Mesenchymal stem cell (in vitro differentiated cells and primary cell): Measurements from ENCODE around the gene TSEN54. TPM values are rescaled to one million over a fixed set of nuclear protein-coding genes. Genes with fewer than 3 reads are reported as not detected.

Experiments
- DNase-seq: peaks from one replicate; pipeline ENCODE4 v3.0.0-alpha.2; 2013
- H2AFZ ChIP-seq: one replicate; pipeline ENCODE4 v1.6.1; 2013; ENCODE audit warnings: low read depth, mild to moderate bottlenecking, control low read depth, inconsistent platforms, low read length, moderate library complexity
- H2AK5ac ChIP-seq: 2 replicates; pipeline ENCODE4 v1.6.1; 2013; ENCODE audit warnings: low read length, moderate library complexity, mild to moderate bottlenecking, inconsistent platforms; ENCODE audit not compliant: severe bottlenecking
- H2BK120ac ChIP-seq: one replicate; pipeline ENCODE4 v1.6.1; 2013; ENCODE audit warnings: low read depth, mild to moderate bottlenecking, inconsistent platforms, low read length, moderate library complexity
- H2BK12ac ChIP-seq, 2 experiments: one replicate each; pipeline ENCODE4 v1.6.1; 2013; ENCODE audit warnings: inconsistent platforms in 2 of 2, low read length in 2 of 2, mild to moderate bottlenecking in 2 of 2, moderate library complexity in 2 of 2, control low read depth in 1 of 2
- H2BK15ac ChIP-seq: one replicate; pipeline ENCODE4 v1.6.1; 2013; ENCODE audit warnings: mild to moderate bottlenecking, low read depth, inconsistent platforms; ENCODE audit not compliant: poor library complexity, severe bottlenecking
- H2BK5ac ChIP-seq: 2 replicates; pipeline ENCODE4 v1.6.1; 2013; ENCODE audit warnings: low read depth, mild to moderate bottlenecking, low read length, control low read depth, inconsistent platforms; ENCODE audit not compliant: poor library complexity, severe bottlenecking
- H3K14ac ChIP-seq, 2 experiments: one replicate each; pipeline ENCODE4 v1.6.1; 2013; ENCODE audit warnings: inconsistent platforms in 2 of 2, low read length in 2 of 2, control low read depth in 1 of 2, mild to moderate bottlenecking in 1 of 2, moderate library complexity in 1 of 2
- H3K18ac ChIP-seq, 2 experiments: one replicate each; pipeline ENCODE4 v1.6.1; 2013; ENCODE audit warnings: inconsistent platforms in 2 of 2, low read length in 2 of 2, control low read depth in 1 of 2, low read depth in 1 of 2, mild to moderate bottlenecking in 1 of 2
- H3K23ac ChIP-seq, 2 experiments: one replicate each; pipeline ENCODE4 v1.6.1; 2013; ENCODE audit warnings: inconsistent platforms in 2 of 2, low read length in 2 of 2, mild to moderate bottlenecking in 2 of 2, moderate library complexity in 2 of 2, control low read depth in 1 of 2
- H3K27ac ChIP-seq: 2 replicates; pipeline ENCODE4 v1.5.1; 2013; ENCODE audit warnings: mild to moderate bottlenecking, moderate library complexity, low read length, control low read depth, inconsistent platforms; ENCODE audit not compliant: poor library complexity, severe bottlenecking
- H3K27me3 ChIP-seq, 2 experiments: 2 replicates each; pipeline versions ENCODE4 v1.6.1 to v1.7.0; 2013; ENCODE audit warnings: low read length in 2 of 2, mild to moderate bottlenecking in 2 of 2, moderate library complexity in 2 of 2, control low read depth in 1 of 2, inconsistent platforms in 1 of 2; ENCODE audit not compliant: control insufficient read depth in 1 of 2, insufficient read depth in 1 of 2
- H3K36me3 ChIP-seq, 2 experiments: 2 replicates each; pipeline versions ENCODE4 v1.6.1 to v1.7.0; 2013; ENCODE audit warnings: low read length in 2 of 2, control low read depth in 1 of 2, inconsistent platforms in 1 of 2, low read depth in 1 of 2, mild to moderate bottlenecking in 1 of 2; ENCODE audit not compliant: insufficient read depth in 2 of 2, control insufficient read depth in 1 of 2
- H3K4ac ChIP-seq, 2 experiments: one replicate each; pipeline ENCODE4 v1.6.1; 2013; ENCODE audit warnings: inconsistent platforms in 2 of 2, low read length in 2 of 2, mild to moderate bottlenecking in 2 of 2, moderate library complexity in 2 of 2, control low read depth in 1 of 2, low read depth in 1 of 2
- H3K4me1 ChIP-seq: 2 replicates; pipeline ENCODE4 v1.6.1; 2013; ENCODE audit warnings: low read depth, low read length, control low read depth; ENCODE audit not compliant: control insufficient read depth, insufficient read depth
- H3K4me2 ChIP-seq: 2 replicates; pipeline ENCODE4 v1.6.1; 2013; ENCODE audit warnings: low read length, mild to moderate bottlenecking, inconsistent platforms; ENCODE audit not compliant: poor library complexity, severe bottlenecking
- H3K4me3 ChIP-seq, 2 experiments: 2 replicates each; pipeline versions ENCODE4 v1.5.1 to v1.7.0; 2013; ENCODE audit warnings: low read length in 2 of 2, mild to moderate bottlenecking in 2 of 2, control low read depth in 1 of 2, low read depth in 1 of 2; ENCODE audit not compliant: insufficient read depth in 1 of 2
- H3K79me1 ChIP-seq: replicated peaks from 2 replicates; pipeline ENCODE4 v1.6.1; 2013; ENCODE audit warnings: mild to moderate bottlenecking, control low read depth, low read length, inconsistent platforms; ENCODE audit not compliant: poor library complexity, severe bottlenecking
- H3K9ac ChIP-seq: 2 replicates; pipeline ENCODE4 v1.7.0; 2013; ENCODE audit warnings: mild to moderate bottlenecking, low read length, moderate library complexity
- H3K9me3 ChIP-seq: 2 replicates; pipeline ENCODE4 v1.7.0; 2013; ENCODE audit warnings: mild to moderate bottlenecking, low read length; ENCODE audit not compliant: control insufficient read depth
- H4K8ac ChIP-seq: one replicate; pipeline ENCODE4 v1.6.1; 2013; ENCODE audit warnings: inconsistent platforms, mild to moderate bottlenecking, low read length, moderate library complexity
- H4K91ac ChIP-seq: one replicate; pipeline ENCODE4 v1.6.1; 2013; ENCODE audit warnings: mild to moderate bottlenecking, low read length, inconsistent platforms
- WGBS: methylation state at CpG from one replicate; pipeline ENCODE4 v1.1.7; 2013; ENCODE audit warnings: mixed read lengths; 5-methylcytosine and 5-hydroxymethylcytosine counted together
- polyA plus RNA-seq, 2 experiments: library from polyadenylated mRNA; stranded (reverse); fragments of 200-250 nt; gene quantifications; one replicate each; pipeline ENCODE4 v1.2.3, GENCODE V29; 2013

TSEN54 gene
- polyA plus RNA-seq (2013, experiment 1 of 2), result 8.4 TPM
- polyA plus RNA-seq (2013, experiment 2 of 2), result 9.2 TPM

DNA sequence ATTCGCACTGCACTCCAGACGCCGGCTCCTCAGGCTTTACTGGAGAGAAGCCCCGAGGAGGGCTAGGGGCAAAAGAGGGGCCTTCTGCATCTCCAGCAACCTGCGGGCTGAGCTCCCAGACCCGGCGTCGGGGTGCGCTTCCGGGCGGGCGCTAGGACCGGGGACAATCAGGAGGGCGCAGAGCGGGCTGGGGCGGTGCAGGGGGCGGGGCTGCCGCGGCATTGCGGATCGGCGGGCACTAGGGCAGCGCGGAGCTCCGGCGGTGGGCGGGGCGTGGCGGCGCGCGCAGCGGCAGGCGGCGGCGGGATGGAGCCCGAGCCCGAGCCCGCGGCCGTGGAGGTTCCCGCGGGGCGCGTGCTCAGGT is at the start of gene TSEN54:
TSEN54 (plus strand) TSS at position 274 of the 364 bp plus-strand sequence; CDS start at position 307, 33 bp downstream.
- Histone ChIP-seq H3K9ac (peak within 1 kb of the TSS; percentile 84), H2BK15ac (peak within 1 kb of the TSS; percentile 88), H3K4me1 (peaks cover 37% of the 10 kb centered on the region), H4K8ac (no peak within 1 kb of the TSS), H3K36me3 (peaks cover 13 to 16% of the 10 kb centered on the region in 2 experiments), H3K4me3 (peak within 1 kb of the TSS; percentile 83 to 93), H2AK5ac (no peak within 1 kb of the TSS), H3K18ac (peak within 1 kb of the TSS in 1 of 2 experiments; percentile 83), H3K4me2 (peak within 1 kb of the TSS; percentile 98), H2BK12ac (peak within 1 kb of the TSS; percentile 0 to 29), H3K79me1 (peaks cover 33% of the 10 kb centered on the region), H3K27ac (peak within 1 kb of the TSS; percentile 14), H3K9me3 (no peaks in the 10 kb centered on the region), H3K23ac (peak within 1 kb of the TSS in 1 of 2 experiments; percentile 49), H3K27me3 (no peaks in the 10 kb centered on the region), H2AFZ (peak within 1 kb of the TSS; percentile 78), H4K91ac (no peak within 1 kb of the TSS), H2BK5ac (no peak within 1 kb of the TSS), H3K14ac (peak within 1 kb of the TSS in 1 of 2 experiments; percentile 35), H3K4ac (peak within 1 kb of the TSS; percentile 53 to 79), H2BK120ac (no peak within 1 kb of the TSS)
- 0% methylated on average over 24 of the region's 45 CpGs for WGBS
- DNase-seq, result peak; percentile 90

DNA sequence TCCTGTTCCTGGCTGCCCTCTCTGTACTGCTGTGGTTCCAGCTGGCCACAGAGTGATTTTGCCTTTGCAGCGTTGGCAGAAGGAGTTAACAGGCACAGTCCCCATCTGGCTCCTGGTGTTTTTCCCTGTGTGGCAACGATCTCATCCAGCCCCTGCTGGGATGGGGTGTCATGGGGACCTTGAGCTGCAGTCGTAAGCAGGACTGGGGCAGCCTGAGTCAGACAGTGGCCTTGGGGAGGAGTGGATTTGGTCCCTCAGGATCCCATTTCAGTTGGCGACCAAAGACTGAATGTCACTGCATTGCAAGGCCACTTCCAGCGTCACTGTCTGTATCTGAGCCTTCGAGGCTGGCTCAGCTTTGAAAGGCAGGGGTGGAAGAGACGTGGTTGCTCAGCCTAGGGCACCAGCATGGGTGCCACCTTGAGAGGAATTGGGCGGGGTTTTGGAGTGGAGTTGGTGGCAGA is 48.0 kb upstream of the TSEN54 start:
- H3K4me1 ChIP-seq, result peaks cover 4% of the 10 kb centered on the region
- H2BK5ac ChIP-seq, result no peak overlapping the region
- no peak overlapping the region for H2BK120ac ChIP-seq
- no peak overlapping the region for H3K4ac ChIP-seq
- H3K36me3 ChIP-seq, result peaks cover 10 to 18% of the 10 kb centered on the region in 2 experiments
- no peak overlapping the region for H2BK15ac ChIP-seq
- H2AK5ac ChIP-seq, result no peak overlapping the region
- 87% methylated on average over 8 of the region's 8 CpGs for WGBS
- no peak overlapping the region for H4K91ac ChIP-seq
- no peak overlapping the region for H3K18ac ChIP-seq
- no peak for DNase-seq
- H2BK12ac ChIP-seq, result no peak overlapping the region
- H3K4me3 ChIP-seq, result no peak overlapping the region
- no peaks in the 10 kb centered on the region for H3K9me3 ChIP-seq
- no peak overlapping the region for H3K14ac ChIP-seq
- H3K9ac ChIP-seq, result no peak overlapping the region
- H4K8ac ChIP-seq, result no peak overlapping the region
- no peak overlapping the region for H3K27ac ChIP-seq
- no peak overlapping the region for H2AFZ ChIP-seq
- peaks cover 30% of the 10 kb centered on the region for H3K79me1 ChIP-seq
- no peaks in the 10 kb centered on the region for H3K27me3 ChIP-seq
- H3K23ac ChIP-seq, result no peak overlapping the region
- H3K4me2 ChIP-seq, result no peak overlapping the region

DNA sequence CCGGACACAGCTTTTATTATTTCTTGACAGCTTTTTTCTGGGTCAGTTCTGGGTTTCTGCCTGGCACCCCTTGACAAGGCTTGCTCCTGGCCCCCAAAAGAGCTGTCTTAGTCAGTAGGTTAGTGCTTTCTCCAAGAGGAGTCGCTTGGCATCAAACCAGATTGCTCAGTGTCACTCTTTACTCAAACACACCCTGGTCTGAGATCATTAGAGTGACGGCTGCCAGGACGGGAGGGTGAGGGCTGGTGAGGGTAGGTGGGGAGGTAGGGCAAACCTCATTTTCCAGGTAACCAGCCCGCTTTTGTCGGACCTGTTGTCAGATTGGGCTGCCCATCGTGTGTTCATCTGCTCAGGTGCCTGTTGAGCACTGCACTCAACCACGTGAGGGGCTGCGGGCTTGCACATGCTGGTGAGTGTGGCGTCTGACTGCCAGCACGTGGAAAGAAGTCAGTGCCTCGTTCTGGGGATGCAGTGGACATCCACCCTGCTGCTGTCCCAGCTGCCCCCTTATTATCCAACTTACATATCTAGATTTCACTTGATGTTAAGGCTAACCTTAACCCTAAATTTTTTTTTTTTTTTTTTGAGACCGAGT is 47.5 kb upstream of the TSEN54 start:
- Histone ChIP-seq H3K14ac (no peak overlapping the region), H3K4ac (no peak overlapping the region), H2BK15ac (no peak overlapping the region), H3K4me1 (peaks cover 4% of the 10 kb centered on the region), H2BK5ac (no peak overlapping the region), H3K4me3 (no peak overlapping the region), H3K9ac (no peak overlapping the region), H2AK5ac (no peak overlapping the region), H2AFZ (no peak overlapping the region), H2BK12ac (no peak overlapping the region), H3K4me2 (no peak overlapping the region), H3K9me3 (no peaks in the 10 kb centered on the region), H4K91ac (no peak overlapping the region), H3K79me1 (peaks cover 29% of the 10 kb centered on the region), H3K18ac (no peak overlapping the region), H3K27me3 (no peaks in the 10 kb centered on the region), H3K27ac (no peak overlapping the region), H4K8ac (no peak overlapping the region), H3K23ac (no peak overlapping the region), H2BK120ac (no peak overlapping the region), H3K36me3 (peaks cover 11 to 21% of the 10 kb centered on the region in 2 experiments)
- 89% methylated on average over 12 of the region's 13 CpGs for WGBS
- DNase-seq, result no peak

DNA sequence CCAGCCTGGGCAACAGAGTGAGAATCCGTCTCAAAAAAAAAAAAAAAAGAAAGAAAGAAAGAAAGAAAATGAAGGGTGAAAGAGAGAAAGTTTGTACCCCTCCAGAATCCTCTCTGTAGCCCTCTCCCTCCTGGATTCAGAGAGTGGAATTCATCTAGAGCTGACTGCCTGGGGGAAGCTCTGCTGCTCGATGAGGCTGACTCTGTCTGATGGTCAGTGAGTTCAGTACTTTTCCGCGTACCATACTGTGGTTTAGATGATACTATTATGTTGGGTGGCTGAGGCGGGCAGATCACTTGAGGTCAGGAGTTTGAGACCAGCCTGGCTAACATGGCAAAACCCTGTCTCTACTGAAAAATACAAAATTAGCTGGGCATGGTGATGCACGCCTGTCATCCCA is 45.1 kb upstream of the TSEN54 start:
- H3K9ac ChIP-seq, result no peak overlapping the region
- H2AK5ac ChIP-seq, result no peak overlapping the region
- WGBS, result 91% methylated on average over 5 of the region's 6 CpGs
- no peak overlapping the region for H3K4ac ChIP-seq
- no peak overlapping the region for H2AFZ ChIP-seq
- no peak overlapping the region for H4K91ac ChIP-seq
- H3K27ac ChIP-seq, result no peak overlapping the region
- no peak overlapping the region for H3K14ac ChIP-seq
- no peak overlapping the region for H3K4me2 ChIP-seq
- H2BK15ac ChIP-seq, result no peak overlapping the region
- no peak overlapping the region for H3K23ac ChIP-seq
- no peak for DNase-seq
- no peaks in the 10 kb centered on the region for H3K9me3 ChIP-seq
- no peak overlapping the region for H2BK12ac ChIP-seq
- no peaks in the 10 kb centered on the region for H3K27me3 ChIP-seq
- no peak overlapping the region for H2BK120ac ChIP-seq
- no peak overlapping the region for H2BK5ac ChIP-seq
- H3K4me1 ChIP-seq, result peaks cover 17% of the 10 kb centered on the region
- no peak overlapping the region for H3K18ac ChIP-seq
- peaks cover 21 to 25% of the 10 kb centered on the region in 2 experiments for H3K36me3 ChIP-seq
- H3K4me3 ChIP-seq, result no peak overlapping the region
- peak overlapping the region; percentile 7 for H4K8ac ChIP-seq
- peaks cover 24% of the 10 kb centered on the region for H3K79me1 ChIP-seq
